ENCODE results near the gene FTO.

Gene FTO

GRCh38 chr16:54067322-54068065, 363.5 kb downstream of the FTO start:
- DNase-seq, result no peak
- H3K36me3 ChIP-seq, result no peaks in the 10 kb centered on the region
- intact Hi-C loops (cut with DNase I; ENCODE audit: low total_unique reads), result no loop called here
- no peaks in the 10 kb centered on the region for H3K27me3 ChIP-seq
- H3K4me1 ChIP-seq, result peaks cover 0 to 13% (median 0%) of the 10 kb centered on the region in 4 donors
- TF ChIP-seq, protein P1, sequence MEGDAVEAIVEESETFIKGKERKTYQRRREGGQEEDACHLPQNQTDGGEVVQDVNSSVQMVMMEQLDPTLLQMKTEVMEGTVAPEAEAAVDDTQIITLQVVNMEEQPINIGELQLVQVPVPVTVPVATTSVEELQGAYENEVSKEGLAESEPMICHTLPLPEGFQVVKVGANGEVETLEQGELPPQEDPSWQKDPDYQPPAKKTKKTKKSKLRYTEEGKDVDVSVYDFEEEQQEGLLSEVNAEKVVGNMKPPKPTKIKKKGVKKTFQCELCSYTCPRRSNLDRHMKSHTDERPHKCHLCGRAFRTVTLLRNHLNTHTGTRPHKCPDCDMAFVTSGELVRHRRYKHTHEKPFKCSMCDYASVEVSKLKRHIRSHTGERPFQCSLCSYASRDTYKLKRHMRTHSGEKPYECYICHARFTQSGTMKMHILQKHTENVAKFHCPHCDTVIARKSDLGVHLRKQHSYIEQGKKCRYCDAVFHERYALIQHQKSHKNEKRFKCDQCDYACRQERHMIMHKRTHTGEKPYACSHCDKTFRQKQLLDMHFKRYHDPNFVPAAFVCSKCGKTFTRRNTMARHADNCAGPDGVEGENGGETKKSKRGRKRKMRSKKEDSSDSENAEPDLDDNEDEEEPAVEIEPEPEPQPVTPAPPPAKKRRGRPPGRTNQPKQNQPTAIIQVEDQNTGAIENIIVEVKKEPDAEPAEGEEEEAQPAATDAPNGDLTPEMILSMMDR (IDR thresholded peaks at IDR 0.05), result no peak
- H3K9me3 ChIP-seq, result no peaks in the 10 kb centered on the region
- no peak overlapping the region for H3K27ac ChIP-seq
- H3K4me3 ChIP-seq, result no peak overlapping the region

GRCh38 chr16:54068212-54068611, 364.3 kb downstream of the FTO start:
- Histone ChIP-seq H3K4me3 (no peak overlapping the region), H3K36me3 (no peaks in the 10 kb centered on the region), H3K9me3 (no peaks in the 10 kb centered on the region), H3K4me1 (peaks cover 0 to 13% (median 0%) of the 10 kb centered on the region in 4 donors), H3K27ac (no peak overlapping the region), H3K27me3 (no peaks in the 10 kb centered on the region)
- intact Hi-C loops (cut with DNase I; ENCODE audit: low total_unique reads), result no loop called here
- DNase-seq, result no peak
- TF ChIP-seq, protein P1 (IDR thresholded peaks at IDR 0.05), result no peak

- no peak for DNase-seq
- Histone ChIP-seq H3K4me1 (peaks cover 0 to 13% (median 0%) of the 10 kb centered on the region in 4 donors), H3K27me3 (no peaks in the 10 kb centered on the region), H3K4me3 (no peak overlapping the region), H3K27ac (no peak overlapping the region), H3K36me3 (no peaks in the 10 kb centered on the region), H3K9me3 (no peaks in the 10 kb centered on the region)
- intact Hi-C loops (cut with DNase I; ENCODE audit: low total_unique reads), result no loop called here
- TF ChIP-seq, protein P1 (IDR thresholded peaks at IDR 0.05), result no peak
Observed at GRCh38 chr16:54069601-54070239, 365.8 kb downstream of the FTO start.

GRCh38 chr16:54070789-54071343, 366.9 kb downstream of the FTO start:
- Histone ChIP-seq H3K4me1 (peaks cover 0 to 10% (median 0%) of the 10 kb centered on the region in 4 donors), H3K4me3 (no peak overlapping the region), H3K9me3 (no peaks in the 10 kb centered on the region), H3K27me3 (no peaks in the 10 kb centered on the region), H3K36me3 (no peaks in the 10 kb centered on the region), H3K27ac (no peak overlapping the region)
- TF ChIP-seq, protein P1 (IDR thresholded peaks at IDR 0.05), result no peak
- intact Hi-C loops (cut with DNase I; ENCODE audit: low total_unique reads), result no loop called here
- DNase-seq, result no peak

GRCh38 chr16:54071514-54071913, 367.6 kb downstream of the FTO start:
- DNase-seq, result no peak
- no peak overlapping the region for H3K4me3 ChIP-seq
- peaks cover 0 to 3% (median 0%) of the 10 kb centered on the region in 4 donors for H3K4me1 ChIP-seq
- intact Hi-C loops (cut with DNase I; ENCODE audit: low total_unique reads), result no loop called here
- no peaks in the 10 kb centered on the region for H3K36me3 ChIP-seq
- TF ChIP-seq, protein P1 (IDR thresholded peaks at IDR 0.05), result no peak
- H3K27ac ChIP-seq, result no peak overlapping the region
- no peaks in the 10 kb centered on the region for H3K27me3 ChIP-seq
- H3K9me3 ChIP-seq, result no peaks in the 10 kb centered on the region
